H1 (cell line): ENCODE measurements around the gene S100A13. TPM values are rescaled to one million over a fixed set of nuclear protein-coding genes. Genes with fewer than 3 reads are reported as not detected.

ENCODE experiments used
- CTCF ChIA-PET: fragments of 300-600 bp; sonication (Branson Sonifier 250); formaldehyde crosslinking; loops from one replicate; lab custom pipeline; 2021; ENCODE audit not compliant: partially characterized antibody; lab: Charles Lee
- POLR2A ChIA-PET: fragments of 300-600 bp; sonication (Branson Sonifier 250); formaldehyde crosslinking; loops from one replicate; lab custom pipeline; 2021; ENCODE audit warnings: inconsistent platforms; ENCODE audit not compliant: partially characterized antibody; lab: Charles Lee
- DNase-seq, 2 experiments: peaks; one replicate each; pipeline versions ENCODE4 v3.0.0 to v3.0.0-alpha.2; 2010 to 2022; ENCODE audit warnings: low spot score in 2 of 2, low read depth in 1 of 2, mixed read lengths in 1 of 2
- FAIRE-seq: peaks from 2 replicates; lab custom pipeline; 2011; peaks lifted over from hg19 to GRCh38; lab: Jason Lieb, UNC
- H2AFZ ChIP-seq: 2 replicates; pipeline ENCODE4 v1.8.1; 2012; ENCODE audit warnings: low read length, inconsistent platforms
- H2AK5ac ChIP-seq: 2 replicates; pipeline ENCODE4 v1.6.1; 2013; ENCODE audit warnings: low read depth, low read length
- H2BK120ac ChIP-seq: replicated peaks from 2 replicates; pipeline ENCODE3; 2013; ENCODE audit warnings: low read depth, low read length, inconsistent platforms
- H2BK12ac ChIP-seq: 2 replicates; pipeline ENCODE4 v1.6.1; 2013; ENCODE audit warnings: low read depth, low read length
- H2BK15ac ChIP-seq: 2 replicates; pipeline ENCODE4 v1.6.1; 2013; ENCODE audit warnings: low read length
- H2BK20ac ChIP-seq: 2 replicates; pipeline ENCODE4 v1.6.1; 2013; ENCODE audit warnings: low read length
- H2BK5ac ChIP-seq: 2 replicates; pipeline ENCODE4 v1.6.1; 2013; ENCODE audit warnings: low read depth, low read length
- H3K14ac ChIP-seq: 2 replicates; pipeline ENCODE4 v1.6.1; 2013; ENCODE audit warnings: inconsistent platforms; ENCODE audit not compliant: insufficient read length
- H3K18ac ChIP-seq: 2 replicates; pipeline ENCODE4 v1.6.1; 2013; ENCODE audit warnings: low read length; ENCODE audit errors: extremely low read depth
- H3K23ac ChIP-seq: 2 replicates; pipeline ENCODE4 v1.6.1; 2013; ENCODE audit warnings: inconsistent platforms; ENCODE audit not compliant: insufficient read length
- H3K23me2 ChIP-seq: 2 replicates; pipeline ENCODE4 v1.6.1; 2013; ENCODE audit warnings: low read depth, low read length
- H3K27ac ChIP-seq: 2 replicates; pipeline ENCODE4 v1.6.1; 2011; ENCODE audit warnings: low read depth, low read length, inconsistent platforms
- H3K27me3 ChIP-seq, 4 experiments: replicated peaks in 1 of 4; 1 replicate in 1 of 4; 2 replicates in 3 of 4; pipeline versions ENCODE4 v1.6.1 to v1.8.1; 2011 to 2013; ENCODE audit warnings: low read length in 3 of 4, mild to moderate bottlenecking in 3 of 4, inconsistent platforms in 2 of 4, mixed read lengths in 2 of 4, moderate library complexity in 1 of 4; ENCODE audit not compliant: control insufficient read depth in 3 of 4, insufficient read depth in 3 of 4; ENCODE audit errors: extremely low read depth in 1 of 4
- H3K36me3 ChIP-seq, 4 experiments: 2 replicates each; pipeline versions ENCODE4 v1.6.1 to v1.8.1; 2011 to 2013; ENCODE audit warnings: mild to moderate bottlenecking in 4 of 4, low read length in 3 of 4, moderate library complexity in 2 of 4, control low read depth in 1 of 4, inconsistent platforms in 1 of 4; ENCODE audit not compliant: insufficient read depth in 4 of 4, control insufficient read depth in 2 of 4
- H3K4ac ChIP-seq: replicated peaks from 2 replicates; pipeline ENCODE3; 2013; ENCODE audit warnings: low read length, low read depth, mixed read lengths, inconsistent platforms; ENCODE audit not compliant: insufficient read length
- H3K4me1 ChIP-seq, 4 experiments: replicated peaks in 1 of 4; 1 replicate in 1 of 4; 2 replicates in 3 of 4; pipeline versions ENCODE4 v1.6.1 to v1.8.1; 2011 to 2013; ENCODE audit warnings: low read length in 3 of 4, inconsistent platforms in 2 of 4, mixed read lengths in 1 of 4; ENCODE audit not compliant: insufficient read depth in 4 of 4, control insufficient read depth in 3 of 4
- H3K4me2 ChIP-seq, 2 experiments: 2 replicates each; pipeline versions ENCODE4 v1.6.1 to v1.8.1; 2011 to 2013; ENCODE audit warnings: low read depth in 2 of 2, low read length in 2 of 2, control low read depth in 1 of 2, inconsistent platforms in 1 of 2, mild to moderate bottlenecking in 1 of 2; ENCODE audit not compliant: insufficient read depth in 1 of 2
- H3K4me3 ChIP-seq, 4 experiments: fragments of 200-600, 300-600 bp in 1 of 4; sonication (generic), shearing (Covaris generic), sonication (Bioruptor Twin) in 1 of 4; 2 replicates each; pipeline versions ENCODE4 v1.5.1 to v1.8.1; 2011 to 2016; ENCODE audit warnings: low read length in 4 of 4, low read depth in 3 of 4, control low read depth in 2 of 4, inconsistent platforms in 2 of 4, mild to moderate bottlenecking in 2 of 4, mixed read lengths in 1 of 4, moderate library complexity in 1 of 4; ENCODE audit not compliant: insufficient read depth in 2 of 4; ENCODE audit errors: extremely low read depth in 1 of 4
- H3K56ac ChIP-seq: replicated peaks from 2 replicates; pipeline ENCODE3; 2013; ENCODE audit warnings: low read depth, mild to moderate bottlenecking, mixed read lengths, low read length, inconsistent platforms; ENCODE audit not compliant: insufficient read length
- H3K79me1 ChIP-seq: 2 replicates; pipeline ENCODE4 v1.6.1; 2013; ENCODE audit warnings: low read depth, low read length, control low read depth
- H3K79me2 ChIP-seq, 2 experiments: 2 replicates each; pipeline versions ENCODE4 v1.6.1 to v1.8.1; 2012 to 2013; ENCODE audit warnings: low read length in 2 of 2, mild to moderate bottlenecking in 2 of 2, inconsistent platforms in 1 of 2; ENCODE audit not compliant: insufficient read depth in 2 of 2, control insufficient read depth in 1 of 2
- H3K9ac ChIP-seq, 4 experiments: replicated peaks in 1 of 4; 1 replicate in 1 of 4; 2 replicates in 3 of 4; pipeline versions ENCODE4 v1.6.1 to v1.8.1; 2011 to 2013; ENCODE audit warnings: low read depth in 3 of 4, low read length in 3 of 4, control low read depth in 2 of 4, mild to moderate bottlenecking in 2 of 4, moderate library complexity in 2 of 4, inconsistent platforms in 1 of 4; ENCODE audit errors: extremely low read depth in 1 of 4
- H3K9me3 ChIP-seq, 2 experiments: 2 replicates each; pipeline versions ENCODE4 v1.6.1 to v1.8.1; 2012 to 2013; ENCODE audit warnings: mild to moderate bottlenecking in 2 of 2, moderate library complexity in 2 of 2, control low read depth in 1 of 2, inconsistent platforms in 1 of 2, low read depth in 1 of 2, low read length in 1 of 2, mixed read lengths in 1 of 2; ENCODE audit not compliant: insufficient read depth in 2 of 2
- H4K20me1 ChIP-seq, 2 experiments: replicated peaks in 1 of 2; 2 replicates each; pipeline versions ENCODE3 to v1.8.1; 2011 to 2013; ENCODE audit warnings: inconsistent platforms in 2 of 2, low read length in 2 of 2, mild to moderate bottlenecking in 1 of 2; ENCODE audit not compliant: insufficient read depth in 2 of 2, control insufficient read depth in 1 of 2
- H4K5ac ChIP-seq: 2 replicates; pipeline ENCODE4 v1.6.1; 2013; ENCODE audit warnings: low read length, low read depth, mixed read lengths, inconsistent platforms; ENCODE audit not compliant: insufficient read length
- H4K8ac ChIP-seq: 2 replicates; pipeline ENCODE4 v1.8.0; 2013; ENCODE audit warnings: mild to moderate bottlenecking, moderate library complexity, low read length, inconsistent platforms; ENCODE audit not compliant: insufficient read depth; ENCODE audit errors: extremely low read depth
- H4K91ac ChIP-seq: replicated peaks from 2 replicates; pipeline ENCODE3; 2013; ENCODE audit warnings: low read length, mixed read lengths, inconsistent platforms; ENCODE audit not compliant: insufficient read length
- CREB1 ChIP-seq: IDR thresholded peaks from 2 replicates; pipeline ENCODE4 v1.6.1; 2012; ENCODE audit warnings: inconsistent platforms
- JUN ChIP-seq: IDR thresholded peaks from 2 replicates; pipeline ENCODE4 v1.6.1; 2011; ENCODE audit warnings: low read depth, mild to moderate bottlenecking, improper control_type of control experiment, low read length
- KDM4A ChIP-seq: IDR thresholded peaks from one replicate; pipeline ENCODE4 v1.7.1; 2012; ENCODE audit warnings: low read depth, mild to moderate bottlenecking, moderate library complexity, low read length, inconsistent platforms; ENCODE audit not compliant: severe bottlenecking
- MAFK ChIP-seq: IDR thresholded peaks from 2 replicates; pipeline ENCODE4 v1.6.1; 2012; ENCODE audit warnings: low read depth, mild to moderate bottlenecking, improper control_type of control experiment, low read length
- NRF1 ChIP-seq: IDR thresholded peaks from 2 replicates; pipeline ENCODE4 v1.6.1; 2011; ENCODE audit warnings: mild to moderate bottlenecking, low read depth, low read length, improper control_type of control experiment
- SRF ChIP-seq: IDR thresholded peaks from 2 replicates; pipeline ENCODE4 v1.6.1; 2011; ENCODE audit warnings: mild to moderate bottlenecking, low read depth, low read length, moderate library complexity
- TAF1 ChIP-seq: IDR thresholded peaks from 2 replicates; pipeline ENCODE4 v1.6.1; 2011; ENCODE audit warnings: mild to moderate bottlenecking, low read depth, low read length
- TBP ChIP-seq: IDR thresholded peaks from 2 replicates; pipeline ENCODE4 v1.6.1; 2011; ENCODE audit warnings: low read depth, low read length, improper control_type of control experiment
- WGBS, 2 experiments: shearing (Covaris generic) in 1 of 2; methylation state at CpG; one replicate each; pipeline versions ENCODE4 v1.1.6 to v1.1.7; 2013 to 2015; ENCODE audit warnings: low lambda C conversion rate in 2 of 2, mixed read lengths in 2 of 2, inconsistent platforms in 1 of 2, low coverage in 1 of 2, missing lambda C conversion rate in 1 of 2; ENCODE audit not compliant: insufficient replicate concordance in 2 of 2, insufficient coverage in 1 of 2, insufficient read length in 1 of 2; ENCODE audit errors: extremely low coverage in 1 of 2, missing lambda C conversion rate in 1 of 2; 5-methylcytosine and 5-hydroxymethylcytosine counted together
- polyA plus RNA-seq, 7 experiments: library from polyadenylated mRNA; depleted of rRNA in 3 of 7; stranded (reverse) in 5 of 7; unstranded in 2 of 7; fragments of >200 nt in 5 of 7; fragments of 200-250 nt in 2 of 7; gene quantifications; 1 replicate in 5 of 7; 2 replicates in 1 of 7; 4 replicates in 1 of 7; pipeline versions ENCODE4 v1.2.1 to v1.2.3, GENCODE V29; 2011 to 2013; ENCODE audit warnings: missing spikeins in 2 of 7, mixed read lengths in 2 of 7
- total RNA-seq: library from RNA; stranded (reverse); fragmentation: NEBNext Ultra II Directional; extraction: Animal tissue kit (Norgen Biotek cat#: 25700); gene quantifications from 2 replicates; pipeline ENCODE4 v1.2.1, GENCODE V29; 2021
- TF ChIP-seq, protein P1 (sequence below): IDR thresholded peaks from 2 replicates; pipeline ENCODE4 v1.6.1; 2012; ENCODE audit warnings: inconsistent platforms
- TF ChIP-seq, protein P2 (sequence below): IDR thresholded peaks from 2 replicates; pipeline ENCODE4 v1.6.1; 2012; ENCODE audit warnings: low read length, inconsistent platforms
- TF ChIP-seq, protein P3 (sequence below): IDR thresholded peaks from 2 replicates; pipeline ENCODE4 v1.6.1; 2011; ENCODE audit warnings: low read length, improper control_type of control experiment

S100A13 gene
- total and polyA plus RNA-seq, 2 of the 8 experiments (the other 6 are each of a cell fraction or from before 2014, with no cell fraction given): 63.6 to 127 TPM

DNA sequence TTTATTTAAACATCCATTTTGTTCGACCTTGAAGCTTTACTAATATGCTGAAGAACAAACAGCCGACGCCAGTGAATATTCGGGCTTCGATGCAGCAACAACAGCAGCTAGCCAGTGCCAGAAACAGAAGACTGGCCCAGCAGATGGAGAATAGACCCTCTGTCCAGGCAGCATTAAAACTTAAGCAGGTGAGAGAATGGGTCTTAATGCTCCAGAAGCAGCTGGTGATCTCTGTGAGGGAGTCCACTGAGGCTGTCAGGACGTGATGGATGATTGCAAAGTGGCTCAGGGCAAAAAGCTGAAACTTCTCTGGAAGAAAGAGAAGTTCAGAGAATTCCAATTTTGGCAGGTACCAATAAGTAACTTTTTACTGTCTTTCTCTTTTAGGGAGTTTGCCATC, 11.0 kb upstream of the S100A13 start:
- no peak overlapping the region for H3K23ac ChIP-seq
- POLR2A ChIA-PET: interaction anchor here (0.9 to 16.2 kb wide), 6 partner anchors 8 to 138 kb away, joined by 3 to 343 read pairs (median 18); partner anchors contain the start of genes ILF2, S100A1, S100A13 and S100A16
- TF ChIP-seq, protein P1, sequence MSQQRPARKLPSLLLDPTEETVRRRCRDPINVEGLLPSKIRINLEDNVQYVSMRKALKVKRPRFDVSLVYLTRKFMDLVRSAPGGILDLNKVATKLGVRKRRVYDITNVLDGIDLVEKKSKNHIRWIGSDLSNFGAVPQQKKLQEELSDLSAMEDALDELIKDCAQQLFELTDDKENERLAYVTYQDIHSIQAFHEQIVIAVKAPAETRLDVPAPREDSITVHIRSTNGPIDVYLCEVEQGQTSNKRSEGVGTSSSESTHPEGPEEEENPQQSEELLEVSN: no peak
- TF ChIP-seq JUN (no peak), SRF (no peak), NRF1 (no peak), KDM4A (no peak), CREB1 (no peak), TBP (no peak), TAF1 (no peak), MAFK (no peak)
- TF ChIP-seq, protein P2, sequence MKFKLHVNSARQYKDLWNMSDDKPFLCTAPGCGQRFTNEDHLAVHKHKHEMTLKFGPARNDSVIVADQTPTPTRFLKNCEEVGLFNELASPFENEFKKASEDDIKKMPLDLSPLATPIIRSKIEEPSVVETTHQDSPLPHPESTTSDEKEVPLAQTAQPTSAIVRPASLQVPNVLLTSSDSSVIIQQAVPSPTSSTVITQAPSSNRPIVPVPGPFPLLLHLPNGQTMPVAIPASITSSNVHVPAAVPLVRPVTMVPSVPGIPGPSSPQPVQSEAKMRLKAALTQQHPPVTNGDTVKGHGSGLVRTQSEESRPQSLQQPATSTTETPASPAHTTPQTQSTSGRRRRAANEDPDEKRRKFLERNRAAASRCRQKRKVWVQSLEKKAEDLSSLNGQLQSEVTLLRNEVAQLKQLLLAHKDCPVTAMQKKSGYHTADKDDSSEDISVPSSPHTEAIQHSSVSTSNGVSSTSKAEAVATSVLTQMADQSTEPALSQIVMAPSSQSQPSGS: no peak
- TF ChIP-seq, protein P3, sequence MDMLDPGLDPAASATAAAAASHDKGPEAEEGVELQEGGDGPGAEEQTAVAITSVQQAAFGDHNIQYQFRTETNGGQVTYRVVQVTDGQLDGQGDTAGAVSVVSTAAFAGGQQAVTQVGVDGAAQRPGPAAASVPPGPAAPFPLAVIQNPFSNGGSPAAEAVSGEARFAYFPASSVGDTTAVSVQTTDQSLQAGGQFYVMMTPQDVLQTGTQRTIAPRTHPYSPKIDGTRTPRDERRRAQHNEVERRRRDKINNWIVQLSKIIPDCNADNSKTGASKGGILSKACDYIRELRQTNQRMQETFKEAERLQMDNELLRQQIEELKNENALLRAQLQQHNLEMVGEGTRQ: no peak

More for the DNA sequence above, 11.0 kb upstream of the S100A13 start:
- no peak overlapping the region for H3K14ac ChIP-seq
- WGBS, 2 experiments: 85% methylated on average over 6 of the region's 6 CpGs; no CpG with 5 or more reads in 1 of the 2 experiments
- FAIRE-seq: no peak
- H2BK12ac ChIP-seq: no peak overlapping the region
- H3K27me3 ChIP-seq: no peaks in the 10 kb centered on the region
- H2AFZ ChIP-seq: no peak overlapping the region
- no peak overlapping the region for H2BK15ac ChIP-seq
- H3K4ac ChIP-seq: no peak overlapping the region
- peaks cover 0 to 47% of the 10 kb centered on the region in 2 experiments; a peak in 3 of 4 replicates for H3K79me2 ChIP-seq
- no peak overlapping the region for H2AK5ac ChIP-seq
- H3K9me3 ChIP-seq: no peaks in the 10 kb centered on the region
- H3K4me3 ChIP-seq: no peak overlapping the region
- no peaks in the 10 kb centered on the region for H3K23me2 ChIP-seq
- no peak overlapping the region for H4K5ac ChIP-seq
- H2BK20ac ChIP-seq: no peak overlapping the region
- H4K91ac ChIP-seq: no peak overlapping the region
- peaks cover 0 to 3% (median 3%) of the 10 kb centered on the region in 4 experiments; a peak in 5 of 7 replicates for H3K4me1 ChIP-seq
- no peak overlapping the region for H3K56ac ChIP-seq
- H4K8ac ChIP-seq: peak overlapping the region; percentile 18; the same call in 1 of the 2 replicates
- peaks cover 4 to 6% of the 10 kb centered on the region in 2 experiments for H4K20me1 ChIP-seq
- DNase-seq: no peak
- H3K9ac ChIP-seq: no peak overlapping the region
- no peak overlapping the region for H2BK5ac ChIP-seq
- no peak overlapping the region for H3K4me2 ChIP-seq
- H3K36me3 ChIP-seq: peaks cover 50 to 74% (median 67%) of the 10 kb centered on the region in 4 experiments
- H3K79me1 ChIP-seq: no peaks in the 10 kb centered on the region
- CTCF ChIA-PET: interaction anchor here (0.6 to 5.4 kb wide), 12 partner anchors 10 to 159 kb away, joined by 3 to 28 read pairs (median 3); partner anchors contain the start of genes S100A1 and S100A13
- no peak overlapping the region for H2BK120ac ChIP-seq
- no peak overlapping the region for H3K27ac ChIP-seq
- no peak overlapping the region for H3K18ac ChIP-seq
